Natural killer cell (primary cell): ENCODE measurements around the gene KCNH4. TPM values are rescaled to one million over a fixed set of nuclear protein-coding genes. Genes with fewer than 3 reads are reported as not detected.

Experiments used
- ATAC-seq, 3 donors: fragments of 150-1000 bp in 2 of 3; fragments of 200-7000 bp in 1 of 3; cut with Tn5 transposase; 1 replicate in 1 of 3; 2 replicates in 2 of 3; pipeline ENCODE4 v1.10.0; 2021; ENCODE audit warnings: mild to moderate bottlenecking in 2 of 3, moderate library complexity in 2 of 3
- DNase-seq, 2 donors: peaks; one replicate each; pipeline versions ENCODE4 v3.0.0 to v3.0.0-alpha.2; 2013 to 2021; ENCODE audit warnings: mixed read lengths in 1 of 2
- H3K27ac ChIP-seq: one replicate; pipeline ENCODE4 v1.5.1; 2013; ENCODE audit warnings: mild to moderate bottlenecking, low read length
- H3K27me3 ChIP-seq: one replicate; pipeline ENCODE4 v1.6.1; 2013; ENCODE audit warnings: low read length; ENCODE audit not compliant: control insufficient read depth, insufficient read depth
- H3K36me3 ChIP-seq: one replicate; pipeline ENCODE4 v1.6.1; 2013; ENCODE audit warnings: low read length; ENCODE audit not compliant: control insufficient read depth, insufficient read depth
- H3K4me1 ChIP-seq: one replicate; pipeline ENCODE4 v1.6.1; 2013; ENCODE audit warnings: low read length; ENCODE audit not compliant: control insufficient read depth, insufficient read depth
- H3K4me3 ChIP-seq: one replicate; pipeline ENCODE4 v1.5.1; 2013; ENCODE audit warnings: low read length
- H3K9me3 ChIP-seq: one replicate; pipeline ENCODE4 v1.6.1; 2013; ENCODE audit warnings: low read length; ENCODE audit not compliant: control insufficient read depth, insufficient read depth
- H3K27ac Mint-ChIP-seq, 2 donors: one replicate each; pipeline ENCODE4 v1.8.0; 2022; ENCODE audit warnings: mild to moderate bottlenecking in 2 of 2, mixed read lengths in 2 of 2, moderate library complexity in 1 of 2
- H3K27me3 Mint-ChIP-seq, 2 donors: one replicate each; pipeline ENCODE4 v1.8.0; 2022; ENCODE audit warnings: low read depth in 2 of 2, mixed read lengths in 2 of 2
- H3K36me3 Mint-ChIP-seq: one replicate; pipeline ENCODE4 v1.8.0; 2022; ENCODE audit warnings: mixed read lengths
- H3K4me1 Mint-ChIP-seq, 2 donors: one replicate each; pipeline ENCODE4 v1.8.0; 2022; ENCODE audit warnings: mixed read lengths in 2 of 2
- H3K4me3 Mint-ChIP-seq: one replicate; pipeline ENCODE4 v1.8.0; 2022; ENCODE audit warnings: mild to moderate bottlenecking, moderate library complexity, mixed read lengths
- H3K9me3 Mint-ChIP-seq, 2 donors: one replicate each; pipeline ENCODE4 v1.8.0; 2022; ENCODE audit warnings: mixed read lengths in 2 of 2
- WGBS: methylation state at CpG from one replicate; pipeline ENCODE4 v1.1.7; 2013; ENCODE audit warnings: missing lambda C conversion rate; ENCODE audit not compliant: insufficient coverage; 5-methylcytosine and 5-hydroxymethylcytosine counted together
- intact Hi-C: fragments of 100-400 bp; cut with micrococcal nuclease; formaldehyde crosslinking; loops from one replicate; pipeline ENCODE4 v1.14.2; 2022
- total RNA-seq, 4 donors: library from RNA; stranded (reverse); fragments of 120-200 nt in 1 of 4; gene quantifications; one replicate each; pipeline versions ENCODE4 v1.2.3 to v1.2.4, GENCODE V29; 2013 to 2022
- TF ChIP-seq, protein P1 (sequence below): fragments of 200-600 bp; IDR thresholded peaks from one replicate; pipeline ENCODE4 v1.8.0; 2022; ENCODE audit warnings: antibody characterized with exemption

KCNH4 gene
- total RNA-seq, 3 donors from 2014 or later (not counting 1 experiment from before 2014, with no cell fraction given), result 0.12 to 0.27 (median 0.20) TPM

DNA sequence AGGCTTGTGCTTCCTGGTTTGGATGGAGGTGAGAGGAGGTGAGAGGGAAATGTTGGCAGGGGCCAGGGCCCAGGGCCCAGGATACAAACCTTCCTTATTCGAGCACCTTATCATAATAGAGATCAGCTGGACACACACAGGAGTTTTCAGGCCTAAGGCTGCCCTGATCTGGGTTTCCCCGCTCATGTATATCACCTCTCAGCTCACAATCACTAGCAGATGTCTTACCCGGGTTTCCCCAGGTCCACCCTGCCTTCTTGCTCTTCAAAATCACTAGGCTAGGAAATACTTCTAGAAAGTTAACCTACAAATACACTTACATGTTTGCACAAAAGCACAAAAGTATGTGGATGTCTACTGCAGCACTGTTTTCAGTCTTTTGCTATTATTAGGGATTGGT lies 54.1 kb downstream of the KCNH4 start:
- no peak overlapping the region for H3K27ac ChIP-seq
- ATAC-seq, result no peak
- peaks cover 6% of the 10 kb centered on the region for H3K4me1 ChIP-seq
- WGBS, result 78% methylated on average over 3 of the region's 3 CpGs
- Mint-ChIP-seq H3K27me3 (no peaks in the 10 kb centered on the region), H3K9me3 (no peaks in the 10 kb centered on the region), H3K36me3 (peaks cover 7% of the 10 kb centered on the region), H3K4me3 (no peak overlapping the region), H3K4me1 (peaks cover 14 to 19% of the 10 kb centered on the region in 2 donors), H3K27ac (no peak overlapping the region)
- H3K36me3 ChIP-seq, result peaks cover 61% of the 10 kb centered on the region
- intact Hi-C loops, result no loop called here
- TF ChIP-seq, protein P1, sequence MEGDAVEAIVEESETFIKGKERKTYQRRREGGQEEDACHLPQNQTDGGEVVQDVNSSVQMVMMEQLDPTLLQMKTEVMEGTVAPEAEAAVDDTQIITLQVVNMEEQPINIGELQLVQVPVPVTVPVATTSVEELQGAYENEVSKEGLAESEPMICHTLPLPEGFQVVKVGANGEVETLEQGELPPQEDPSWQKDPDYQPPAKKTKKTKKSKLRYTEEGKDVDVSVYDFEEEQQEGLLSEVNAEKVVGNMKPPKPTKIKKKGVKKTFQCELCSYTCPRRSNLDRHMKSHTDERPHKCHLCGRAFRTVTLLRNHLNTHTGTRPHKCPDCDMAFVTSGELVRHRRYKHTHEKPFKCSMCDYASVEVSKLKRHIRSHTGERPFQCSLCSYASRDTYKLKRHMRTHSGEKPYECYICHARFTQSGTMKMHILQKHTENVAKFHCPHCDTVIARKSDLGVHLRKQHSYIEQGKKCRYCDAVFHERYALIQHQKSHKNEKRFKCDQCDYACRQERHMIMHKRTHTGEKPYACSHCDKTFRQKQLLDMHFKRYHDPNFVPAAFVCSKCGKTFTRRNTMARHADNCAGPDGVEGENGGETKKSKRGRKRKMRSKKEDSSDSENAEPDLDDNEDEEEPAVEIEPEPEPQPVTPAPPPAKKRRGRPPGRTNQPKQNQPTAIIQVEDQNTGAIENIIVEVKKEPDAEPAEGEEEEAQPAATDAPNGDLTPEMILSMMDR, result no peak
- no peaks in the 10 kb centered on the region for H3K27me3 ChIP-seq
- H3K4me3 ChIP-seq, result no peak overlapping the region
- H3K9me3 ChIP-seq, result no peaks in the 10 kb centered on the region
- no peak for DNase-seq

DNA sequence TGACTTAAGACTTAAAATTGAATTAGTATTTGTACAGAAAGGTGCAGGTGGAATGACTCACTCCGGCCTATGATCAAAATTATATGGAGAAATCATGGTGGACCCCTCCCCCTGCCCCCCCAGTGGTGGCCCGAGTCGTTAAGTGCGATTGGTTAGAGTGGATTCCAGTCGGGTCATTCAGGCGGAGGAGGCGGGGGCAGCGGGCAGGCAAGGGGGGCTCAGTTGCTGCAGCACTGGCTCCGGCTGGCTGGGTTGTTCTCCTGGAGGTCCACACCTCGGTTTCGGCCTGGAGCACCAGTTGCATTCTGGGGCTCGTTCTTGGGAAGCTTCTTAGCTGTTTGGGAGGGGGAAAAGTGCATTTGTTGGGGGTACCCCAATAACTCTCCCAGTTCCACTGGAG lies 55.4 kb downstream of the KCNH4 start:
- Histone ChIP-seq H3K27ac (no peak overlapping the region), H3K36me3 (peaks cover 57% of the 10 kb centered on the region), H3K27me3 (no peaks in the 10 kb centered on the region), H3K4me1 (peaks cover 11% of the 10 kb centered on the region), H3K4me3 (no peak overlapping the region), H3K9me3 (no peaks in the 10 kb centered on the region)
- intact Hi-C loops, result no loop called here
- no peaks in the 10 kb centered on the region for H3K27me3 Mint-ChIP-seq
- H3K9me3 Mint-ChIP-seq, result no peaks in the 10 kb centered on the region
- no peak overlapping the region for H3K4me3 Mint-ChIP-seq
- TF ChIP-seq, protein P1, result no peak
- H3K36me3 Mint-ChIP-seq, result peaks cover 7% of the 10 kb centered on the region
- WGBS, result 95% methylated on average over 12 of the region's 12 CpGs
- DNase-seq, result no peak
- H3K27ac Mint-ChIP-seq, result no peak overlapping the region
- ATAC-seq, result no peak
- H3K4me1 Mint-ChIP-seq, result peaks cover 8 to 12% of the 10 kb centered on the region in 2 donors

DNA sequence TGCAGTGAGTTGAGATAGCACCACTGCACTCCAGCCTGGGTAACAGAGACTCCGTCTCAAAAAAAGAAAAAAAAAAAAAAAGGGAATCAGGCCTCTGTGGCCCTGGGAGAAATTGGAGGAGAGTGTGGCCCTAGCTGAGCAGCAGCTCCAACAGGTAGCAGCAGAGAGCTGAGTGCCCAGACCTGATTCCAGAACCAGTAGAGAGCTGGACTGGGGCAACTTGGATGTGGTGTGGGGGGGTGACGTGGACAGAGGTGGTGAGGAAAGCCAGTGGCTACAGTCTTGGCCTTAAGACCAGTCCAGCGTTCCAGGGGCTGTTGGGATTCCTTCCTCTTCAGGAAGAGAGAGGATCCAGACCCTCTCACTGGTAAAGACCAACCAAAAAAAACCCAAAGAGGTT lies 56.7 kb downstream of the KCNH4 start:
- 100% methylated on average over 2 of the region's 3 CpGs for WGBS
- Histone ChIP-seq H3K27me3 (no peaks in the 10 kb centered on the region), H3K4me1 (peaks cover 11% of the 10 kb centered on the region), H3K9me3 (no peaks in the 10 kb centered on the region), H3K4me3 (no peak overlapping the region), H3K36me3 (peaks cover 44% of the 10 kb centered on the region), H3K27ac (no peak overlapping the region)
- TF ChIP-seq, protein P1, result no peak
- Mint-ChIP-seq H3K4me3 (no peak overlapping the region), H3K4me1 (peaks cover 5 to 16% of the 10 kb centered on the region in 2 donors), H3K36me3 (peaks cover 7% of the 10 kb centered on the region), H3K27ac (peak overlapping the region; percentile 4 to 35), H3K9me3 (no peaks in the 10 kb centered on the region), H3K27me3 (no peaks in the 10 kb centered on the region)
- DNase-seq, result no peak
- intact Hi-C loops, result no loop called here
- no peak for ATAC-seq
